ENCODE measurements around the gene RARRES1.

GRCh38 chr3:158739661-158740060 is 7.4 kb upstream of the RARRES1 start:
- TF ChIP-seq OSR2 (tag by site-specific recombination; IDR thresholded peaks at IDR 0.05) (no peak), ZBTB21 (tag by site-specific recombination; IDR thresholded peaks at IDR 0.05) (no peak), SALL2 (tag by site-specific recombination; IDR thresholded peaks at IDR 0.05; ENCODE audit: borderline replicate concordance) (no peak), KLF7 (tag by site-specific recombination; IDR thresholded peaks at IDR 0.05; ENCODE audit: borderline replicate concordance) (no peak), ZNF785 (tag by site-specific recombination; IDR thresholded peaks at IDR 0.05) (no peak), HOXC10 (CRISPR knock-in tag; IDR thresholded peaks at IDR 0.05) (no peak), CTCF (tag by site-specific recombination; IDR thresholded peaks at IDR 0.05) (no peak), ZNF214 (tag by site-specific recombination; IDR thresholded peaks at IDR 0.05; ENCODE audit: borderline replicate concordance) (no peak), KLF8 (tag by site-specific recombination; IDR thresholded peaks at IDR 0.05) (no peak), PRDM1 (tag by site-specific recombination; IDR thresholded peaks at IDR 0.05) (no peak)
